A549 (cell line): Measurements from ENCODE around the gene XRCC5. TPM values are rescaled to one million over a fixed set of nuclear protein-coding genes. Genes with fewer than 3 reads are reported as not detected.
A peak's percentile ranks its signal among the peaks of the same experiment; 100 is the strongest.

ENCODE experiments used
- ATAC-seq, 2 experiments: fragments of 200-7000 bp in 1 of 2; fragments of >200 bp in 1 of 2; cut with Nextera tagmentation in 1 of 2; cut with Tn5 transposase in 1 of 2; 3 replicates each; pipeline versions ENCODE4 v1.8.0 to v1.9.1; 2018 to 2020; ENCODE audit warnings: mild to moderate bottlenecking in 1 of 2, moderate library complexity in 1 of 2
- CTCF ChIA-PET: fragments of 300-600 bp; sonication (Branson Sonifier 250); formaldehyde crosslinking; extraction: SDS; loops from one replicate; lab custom pipeline; 2021; ENCODE audit warnings: antibody characterized with exemption, inconsistent platforms; lab: Yijun Ruan, JAX
- POLR2A ChIA-PET: fragments of 350-600 bp; formaldehyde crosslinking; extraction: SDS; loops from one replicate; lab custom pipeline; 2021; ENCODE audit warnings: antibody characterized with exemption, inconsistent platforms; lab: Yijun Ruan, JAX
- DNase-seq, 2 experiments: peaks; one replicate each; pipeline versions ENCODE4 v3.0.0 to v3.0.0-alpha.2; 2011 to 2016; ENCODE audit warnings: low read depth in 1 of 2, low spot score in 1 of 2
- FAIRE-seq: peaks from 2 replicates; lab custom pipeline; 2011; peaks lifted over from hg19 to GRCh38; lab: Jason Lieb, UNC
- H3K27ac ChIP-seq, 2 experiments: fragments of >200 bp; sonication (Bioruptor Twin); formaldehyde crosslinking; 3 replicates each; pipeline ENCODE4 v1.5.1; 2016 to 2017
- H3K4me1 ChIP-seq: fragments of >200 bp; sonication (Bioruptor Twin); formaldehyde crosslinking; 3 replicates; pipeline ENCODE4 v1.6.1; 2016
- H3K4me2 ChIP-seq: fragments of >200 bp; sonication (Bioruptor Twin); formaldehyde crosslinking; 3 replicates; pipeline ENCODE4 v1.6.1; 2016
- H3K4me3 ChIP-seq: fragments of >200 bp; sonication (Bioruptor Twin); formaldehyde crosslinking; 3 replicates; pipeline ENCODE4 v1.5.1; 2016
- H3K9me3 ChIP-seq: fragments of >200 bp; sonication (Bioruptor Twin); formaldehyde crosslinking; 3 replicates; pipeline ENCODE4 v1.6.1; 2016
- BCL3 ChIP-seq: fragments of >200 bp; sonication (Bioruptor Twin); formaldehyde crosslinking; IDR thresholded peaks from 3 replicates; pipeline ENCODE4 v1.6.1; 2016
- BHLHE40 ChIP-seq: IDR thresholded peaks from 2 replicates; pipeline ENCODE4 v1.6.1; 2012; ENCODE audit warnings: low read depth, low read length, inconsistent platforms
- CBX2 ChIP-seq: fragments of 200-600 bp; sonication (generic); IDR thresholded peaks from 2 replicates; pipeline ENCODE4 v1.6.1; 2016; ENCODE audit warnings: low read depth, mild to moderate bottlenecking, borderline replicate concordance
- CEBPB ChIP-seq, 2 experiments: fragments of >200 bp in 1 of 2; sonication (Bioruptor Twin) in 1 of 2; formaldehyde crosslinking in 1 of 2; IDR thresholded peaks; 2 replicates each; pipeline ENCODE4 v1.6.1; 2012 to 2016
- CHD2 ChIP-seq: fragments of 150-350 bp; IDR thresholded peaks from 2 replicates; pipeline ENCODE4 v1.6.1; 2014; ENCODE audit warnings: low read length; ENCODE audit not compliant: partially characterized antibody
- CHD4 ChIP-seq: fragments of 200-600 bp; sonication (generic); IDR thresholded peaks from 2 replicates; pipeline ENCODE4 v1.6.1; 2016; ENCODE audit warnings: antibody characterized with exemption, mild to moderate bottlenecking, borderline replicate concordance
- EP300 ChIP-seq, 2 experiments: fragments of >200 bp; sonication (Bioruptor Twin); formaldehyde crosslinking; IDR thresholded peaks; 2 replicates in 1 of 2; 3 replicates in 1 of 2; pipeline ENCODE4 v1.6.1; 2016 to 2017
- FOSL2 ChIP-seq, 2 experiments: fragments of 450-650 bp in 1 of 2; fragments of >200 bp in 1 of 2; sonication (Bioruptor Twin) in 1 of 2; formaldehyde crosslinking; IDR thresholded peaks; 2 replicates each; pipeline versions ENCODE4 v1.5.0 to v1.6.1; 2016 to 2020; ENCODE audit warnings: mild to moderate bottlenecking in 1 of 2, moderate library complexity in 1 of 2
- FOXS1 ChIP-seq: fragments of 250-450 bp; sonication (Bioruptor Pico); IDR thresholded peaks from 2 replicates; pipeline ENCODE4 v1.5.0; 2020; ENCODE audit warnings: mild to moderate bottlenecking, moderate library complexity
- HDAC2 ChIP-seq: fragments of 200-600 bp; sonication (generic); IDR thresholded peaks from 2 replicates; pipeline ENCODE4 v1.6.1; 2016
- HEYL ChIP-seq: fragments of 250-450 bp; sonication (Bioruptor Pico); IDR thresholded peaks from 2 replicates; pipeline ENCODE4 v1.8.0; 2021; ENCODE audit warnings: mild to moderate bottlenecking, moderate library complexity
- HMGXB4 ChIP-seq: fragments of 250-450 bp; sonication (Bioruptor Pico); IDR thresholded peaks from 2 replicates; pipeline ENCODE4 v1.5.0; 2021; ENCODE audit warnings: mild to moderate bottlenecking, moderate library complexity, borderline replicate concordance
- HOXB13 ChIP-seq: fragments of 250-450 bp; sonication (Bioruptor Pico); IDR thresholded peaks from 2 replicates; pipeline ENCODE4 v1.5.0; 2020; ENCODE audit warnings: low read depth, mild to moderate bottlenecking, moderate library complexity
- HOXB5 ChIP-seq: fragments of 250-450 bp; sonication (Bioruptor Pico); IDR thresholded peaks from 2 replicates; pipeline ENCODE4 v1.5.0; 2020; ENCODE audit warnings: mild to moderate bottlenecking, moderate library complexity
- JUN ChIP-seq, 2 experiments: fragments of >200 bp; sonication (Bioruptor Twin); formaldehyde crosslinking; IDR thresholded peaks; 2 replicates in 1 of 2; 3 replicates in 1 of 2; pipeline ENCODE4 v1.6.1; 2016 to 2017
- JUNB ChIP-seq: fragments of >200 bp; sonication (Bioruptor Twin); formaldehyde crosslinking; IDR thresholded peaks from 2 replicates; pipeline ENCODE4 v1.6.1; 2016
- KDM1A ChIP-seq: fragments of 200-600 bp; sonication (generic); IDR thresholded peaks from 2 replicates; pipeline ENCODE4 v1.6.1; 2016; ENCODE audit warnings: low read depth, mild to moderate bottlenecking
- MAFK ChIP-seq: fragments of 450-650 bp; IDR thresholded peaks from 2 replicates; pipeline ENCODE4 v1.6.1; 2014; ENCODE audit not compliant: partially characterized antibody
- NFE2L2 ChIP-seq: fragments of 150-350 bp; conservative IDR thresholded peaks from 2 replicates; pipeline ENCODE4 v1.6.1; 2014; ENCODE audit warnings: low read length
- NR3C1 ChIP-seq: fragments of >200 bp; sonication (Bioruptor Twin); formaldehyde crosslinking; IDR thresholded peaks from 3 replicates; pipeline ENCODE4 v1.6.1; 2017
- RARB ChIP-seq: fragments of 250-450 bp; sonication (Bioruptor Pico); IDR thresholded peaks from 2 replicates; pipeline ENCODE4 v1.8.0; 2021; ENCODE audit warnings: mild to moderate bottlenecking, moderate library complexity
- RFX5 ChIP-seq: fragments of 450-650 bp; IDR thresholded peaks from 2 replicates; pipeline ENCODE4 v1.7.1; 2014; ENCODE audit warnings: antibody characterized with exemption, mild to moderate bottlenecking, moderate library complexity
- SMC3 ChIP-seq: fragments of >200 bp; sonication (Bioruptor Twin); formaldehyde crosslinking; IDR thresholded peaks from 3 replicates; pipeline ENCODE4 v1.6.1; 2018; ENCODE audit warnings: inconsistent platforms
- SREBF2 ChIP-seq: fragments of 450-650 bp; IDR thresholded peaks from 2 replicates; pipeline ENCODE4 v1.6.1; 2014; ENCODE audit warnings: mild to moderate bottlenecking, moderate library complexity
- ZC3H11A ChIP-seq: fragments of 450-650 bp; IDR thresholded peaks from 2 replicates; pipeline ENCODE4 v1.6.1; 2014; ENCODE audit warnings: antibody characterized with exemption, mild to moderate bottlenecking
- ZNF302 ChIP-seq: fragments of 250-450 bp; sonication (Bioruptor Pico); IDR thresholded peaks from 2 replicates; pipeline ENCODE4 v1.9.0; 2021; ENCODE audit warnings: inconsistent platforms, mild to moderate bottlenecking, moderate library complexity
- ZSCAN20 ChIP-seq: fragments of 250-450 bp; sonication (Bioruptor Pico); IDR thresholded peaks from 2 replicates; pipeline ENCODE4 v1.8.0; 2022; ENCODE audit warnings: mild to moderate bottlenecking, moderate library complexity
- WGBS: methylation state at CpG from one replicate; pipeline ENCODE4 v1.1.6; 2017; ENCODE audit errors: missing lambda C conversion rate; 5-methylcytosine and 5-hydroxymethylcytosine counted together
- polyA plus RNA-seq, 4 experiments: library from polyadenylated mRNA; depleted of rRNA in 3 of 4; stranded (reverse); fragments of >200 nt; fragmentation: RNase III in 1 of 4; extraction: RNeasy Plus Mini Kit Qiagen cat#74134 plus additional on column Dnase treatment in 1 of 4; gene quantifications; 2 replicates in 3 of 4; 3 replicates in 1 of 4; pipeline ENCODE4 v1.2.3, GENCODE V29; 2011 to 2017
- TF ChIP-seq, protein P1 (sequence below): IDR thresholded peaks from 2 replicates; pipeline ENCODE4 v1.6.1; 2012
- TF ChIP-seq, protein P2 (sequence below): fragments of >200 bp; sonication (Bioruptor Twin); formaldehyde crosslinking; IDR thresholded peaks from 2 replicates; pipeline ENCODE4 v1.6.1; 2016
- TF ChIP-seq, protein P3 (sequence below): IDR thresholded peaks from 2 replicates; pipeline ENCODE4 v1.6.1; 2012
- TF ChIP-seq, protein P4 (sequence below): fragments of 250-450 bp; sonication (Bioruptor Pico); IDR thresholded peaks from 2 replicates; pipeline ENCODE4 v1.5.0; 2020; ENCODE audit warnings: low read depth, mild to moderate bottlenecking, moderate library complexity

The XRCC5 gene
- polyA plus RNA-seq, 2 of the 4 experiments (the other 2 are of a cell fraction): 217 to 430 TPM

- Histone ChIP-seq H3K27ac (no peak overlapping the region), H3K9me3 (no peaks in the 10 kb centered on the region), H3K4me2 (no peak overlapping the region), H3K4me1 (no peaks in the 10 kb centered on the region), H3K4me3 (no peak overlapping the region)
- POLR2A ChIA-PET: no interaction called here
- ATAC-seq (no peak), DNase-seq (no peak), FAIRE-seq (no peak)
- WGBS: 0% methylated on average over 1 of the region's 1 CpG
- CTCF ChIA-PET: interaction anchor here (0.8 kb wide), 1 partner anchor 11 kb away, joined by 3 read pairs; no protein-coding TSS in a partner anchor
- no peak for TF ChIP-seq ZNF302 (CRISPR knock-in tag)
- peak; percentile 69 for TF ChIP-seq MAFK
Measured at GRCh38 chr2:216103213-216103612, 5.9 kb upstream of the XRCC5 start.

DNA sequence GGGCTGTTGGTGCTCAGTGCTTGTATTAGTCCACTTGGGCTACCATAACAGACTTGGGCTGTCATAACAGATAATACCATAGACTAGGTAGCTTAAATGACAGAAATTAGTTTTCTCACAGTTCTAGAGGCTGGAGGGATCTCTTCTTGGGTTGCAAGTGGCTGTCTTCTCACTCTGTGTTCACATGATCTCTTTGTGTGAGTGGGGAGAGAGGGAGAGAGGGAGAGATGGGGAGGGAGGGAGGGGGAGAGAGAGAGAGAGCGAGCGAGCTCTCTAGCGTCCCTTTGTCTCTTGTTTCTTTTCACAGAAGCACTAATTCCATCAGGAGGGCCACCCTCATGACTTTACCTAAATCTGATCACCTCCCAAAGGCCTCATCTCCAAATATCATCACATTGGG lies 4.5 kb upstream of the XRCC5 start:
- ATAC-seq: no peak
- no peak for DNase-seq
- TF ChIP-seq HOXB13 (CRISPR knock-in tag) (no peak), SMC3 (no peak), FOXS1 (CRISPR knock-in tag) (no peak), SREBF2 (no peak), ZC3H11A (no peak), CHD2 (no peak), NR3C1 (no peak), HDAC2 (no peak), CBX2 (no peak), BCL3 (no peak), NFE2L2 (no peak), JUNB (no peak)
- TF ChIP-seq, protein P1, sequence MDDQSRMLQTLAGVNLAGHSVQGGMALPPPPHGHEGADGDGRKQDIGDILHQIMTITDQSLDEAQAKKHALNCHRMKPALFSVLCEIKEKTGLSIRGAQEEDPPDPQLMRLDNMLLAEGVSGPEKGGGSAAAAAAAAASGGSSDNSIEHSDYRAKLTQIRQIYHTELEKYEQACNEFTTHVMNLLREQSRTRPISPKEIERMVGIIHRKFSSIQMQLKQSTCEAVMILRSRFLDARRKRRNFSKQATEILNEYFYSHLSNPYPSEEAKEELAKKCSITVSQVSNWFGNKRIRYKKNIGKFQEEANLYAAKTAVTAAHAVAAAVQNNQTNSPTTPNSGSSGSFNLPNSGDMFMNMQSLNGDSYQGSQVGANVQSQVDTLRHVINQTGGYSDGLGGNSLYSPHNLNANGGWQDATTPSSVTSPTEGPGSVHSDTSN: no peak
- TF ChIP-seq, protein P2, sequence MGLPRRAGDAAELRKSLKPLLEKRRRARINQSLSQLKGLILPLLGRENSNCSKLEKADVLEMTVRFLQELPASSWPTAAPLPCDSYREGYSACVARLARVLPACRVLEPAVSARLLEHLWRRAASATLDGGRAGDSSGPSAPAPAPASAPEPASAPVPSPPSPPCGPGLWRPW: no peak
- TF ChIP-seq, protein P3, sequence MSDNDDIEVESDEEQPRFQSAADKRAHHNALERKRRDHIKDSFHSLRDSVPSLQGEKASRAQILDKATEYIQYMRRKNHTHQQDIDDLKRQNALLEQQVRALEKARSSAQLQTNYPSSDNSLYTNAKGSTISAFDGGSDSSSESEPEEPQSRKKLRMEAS: no peak
- Histone ChIP-seq H3K4me1 (peaks cover 3% of the 10 kb centered on the region; the same call in 1 of the 3 replicates), H3K9me3 (no peaks in the 10 kb centered on the region), H3K4me2 (no peak overlapping the region), H3K4me3 (no peak overlapping the region), H3K27ac (no peak overlapping the region)
- FAIRE-seq: no peak
- WGBS: 76% methylated on average over 3 of the region's 3 CpGs
- CTCF ChIA-PET: no interaction called here
- POLR2A ChIA-PET: no interaction called here

GRCh38 chr2:216107320-216107719 lies 1.8 kb upstream of the XRCC5 start:
- no peak for FAIRE-seq
- ATAC-seq: no peak
- TF ChIP-seq CEBPB (IDR thresholded peaks at IDR 0.05) (no peak), ZSCAN20 (CRISPR knock-in tag) (no peak), RARB (CRISPR knock-in tag) (no peak), RFX5 (no peak), KDM1A (no peak), FOSL2 (IDR thresholded peaks at IDR 0.05) (no peak), FOSL2 (CRISPR knock-in tag; IDR thresholded peaks at IDR 0.05) (no peak), CHD4 (no peak), HEYL (CRISPR knock-in tag) (no peak), BHLHE40 (no peak), JUN (IDR thresholded peaks at IDR 0.05) (no peak), HOXB5 (CRISPR knock-in tag) (no peak), EP300 (IDR thresholded peaks at IDR 0.05) (no peak), HMGXB4 (CRISPR knock-in tag) (no peak)
- TF ChIP-seq, protein P3: no peak
- TF ChIP-seq, protein P2: no peak
- TF ChIP-seq, protein P4, sequence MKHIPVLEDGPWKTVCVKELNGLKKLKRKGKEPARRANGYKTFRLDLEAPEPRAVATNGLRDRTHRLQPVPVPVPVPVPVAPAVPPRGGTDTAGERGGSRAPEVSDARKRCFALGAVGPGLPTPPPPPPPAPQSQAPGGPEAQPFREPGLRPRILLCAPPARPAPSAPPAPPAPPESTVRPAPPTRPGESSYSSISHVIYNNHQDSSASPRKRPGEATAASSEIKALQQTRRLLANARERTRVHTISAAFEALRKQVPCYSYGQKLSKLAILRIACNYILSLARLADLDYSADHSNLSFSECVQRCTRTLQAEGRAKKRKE (CRISPR knock-in tag): no peak
- Histone ChIP-seq H3K4me2 (no peak overlapping the region), H3K4me3 (no peak overlapping the region), H3K4me1 (peaks cover 18% of the 10 kb centered on the region; the same call in 2 of the 3 replicates), H3K27ac (no peak overlapping the region), H3K9me3 (no peaks in the 10 kb centered on the region)
- 90% methylated on average over 8 of the region's 8 CpGs for WGBS
- CTCF ChIA-PET: interaction anchor here (0.9 to 1.6 kb wide), 2 partner anchors 9 to 18 kb away, joined by 3 to 4 read pairs; no protein-coding TSS in a partner anchor
- DNase-seq: no peak
- POLR2A ChIA-PET: interaction anchor here (0.7 kb wide), 1 partner anchor 18 kb away, joined by 4 read pairs; no protein-coding TSS in a partner anchor
